ENCODE measurements around the gene COIL. TPM values are rescaled to one million over a fixed set of nuclear protein-coding genes. Genes with fewer than 3 reads are reported as not detected.

COIL gene
- total and polyA plus RNA-seq, 2 donors (not counting 1 experiment from before 2014, with no cell fraction given): 3.7 to 19.8 TPM

DNA sequence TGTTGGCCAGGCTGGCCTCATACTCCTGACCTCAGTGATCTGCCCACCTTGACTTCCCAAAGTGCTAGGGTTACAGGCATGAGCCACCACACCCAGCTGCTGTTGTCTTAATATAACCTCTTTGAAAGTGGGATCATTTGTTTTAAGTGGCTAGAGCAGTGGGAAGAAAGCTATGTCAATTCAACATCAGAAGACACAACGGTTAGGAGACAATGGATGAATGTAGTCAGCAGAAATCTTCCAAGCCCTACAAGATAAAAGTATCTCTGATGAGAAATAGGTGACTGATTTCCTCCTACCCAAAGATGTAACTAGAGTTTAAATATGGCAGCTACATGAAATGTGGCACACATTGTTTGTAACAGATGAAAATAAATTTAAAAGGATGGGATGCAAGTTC lies 27.0 kb downstream of the COIL start:
- no CpG with 5 or more reads among the region's 1 CpG for WGBS (ENCODE audit: insufficient coverage)
- H3K4me3 ChIP-seq (ENCODE audit: control extremely low read depth in 1 of 5, extremely low read depth in 1 of 5, insufficient read depth in 1 of 5, low read depth in 2 of 5, low read length in 4 of 5): no peak overlapping the region
- no peak overlapping the region for H3K9ac ChIP-seq (ENCODE audit: low read length)
- H4K20me1 ChIP-seq (ENCODE audit: control insufficient read depth, insufficient read depth, low read length, poor library complexity, severe bottlenecking): no peaks in the 10 kb centered on the region
- no peak overlapping the region for H3K27ac Mint-ChIP-seq
- H3K4me1 Mint-ChIP-seq: no peaks in the 10 kb centered on the region
- H3K27ac ChIP-seq (ENCODE audit: low read length in 2 of 2): no peak overlapping the region
- H2AFZ ChIP-seq (ENCODE audit: insufficient read depth, low read depth, low read length, poor library complexity, severe bottlenecking): no peak overlapping the region
- no peaks in the 10 kb centered on the region for H3K4me1 ChIP-seq (ENCODE audit: control insufficient read depth in 2 of 2, insufficient read depth in 2 of 2, low read length in 2 of 2)
- CTCF ChIA-PET: no interaction called here
- H3K36me3 ChIP-seq (replicated peaks in 1 of 2; ENCODE audit: control extremely low read depth in 1 of 2, control insufficient read depth in 1 of 2, extremely low read depth in 1 of 2, insufficient read depth in 2 of 2, low read length in 1 of 2): peaks cover 0 to 38% of the 10 kb centered on the region in 2 experiments
- ATAC-seq (ENCODE audit: low read depth) (no peak), DNase-seq (no peak)
- no peaks in the 10 kb centered on the region for H3K79me2 ChIP-seq (ENCODE audit: control insufficient read depth, insufficient read depth, low read length)
- POLR2A ChIA-PET: no interaction called here
- TF ChIP-seq CTCF (IDR thresholded peaks at IDR 0.05) (no peak), EZH2 (IDR thresholded peaks at IDR 0.05; ENCODE audit: borderline replicate concordance, insufficient read depth, low read depth, low read length, poor library complexity, severe bottlenecking) (no peak)
- H3K9me3 Mint-ChIP-seq (ENCODE audit: insufficient read depth): peaks cover 4% of the 10 kb centered on the region
- no peak overlapping the region for H3K4me3 Mint-ChIP-seq
- intact Hi-C loops (cut with micrococcal nuclease): no loop called here
- H3K27me3 Mint-ChIP-seq: no peaks in the 10 kb centered on the region
- H3K9me3 ChIP-seq (ENCODE audit: control extremely low read depth in 1 of 3, control insufficient read depth in 2 of 3, insufficient read depth in 1 of 3, low read length in 2 of 3): peaks cover 0 to 10% (median 10%) of the 10 kb centered on the region in 3 donors
- no peak overlapping the region for H3K4me2 ChIP-seq (replicated peaks; ENCODE audit: low read depth, low read length, poor library complexity, severe bottlenecking)
- H3K27me3 ChIP-seq (replicated peaks in 1 of 4; ENCODE audit: control extremely low read depth in 1 of 4, control insufficient read depth in 3 of 4, insufficient read depth in 4 of 4, low read length in 3 of 4): no peaks in the 10 kb centered on the region

DNA sequence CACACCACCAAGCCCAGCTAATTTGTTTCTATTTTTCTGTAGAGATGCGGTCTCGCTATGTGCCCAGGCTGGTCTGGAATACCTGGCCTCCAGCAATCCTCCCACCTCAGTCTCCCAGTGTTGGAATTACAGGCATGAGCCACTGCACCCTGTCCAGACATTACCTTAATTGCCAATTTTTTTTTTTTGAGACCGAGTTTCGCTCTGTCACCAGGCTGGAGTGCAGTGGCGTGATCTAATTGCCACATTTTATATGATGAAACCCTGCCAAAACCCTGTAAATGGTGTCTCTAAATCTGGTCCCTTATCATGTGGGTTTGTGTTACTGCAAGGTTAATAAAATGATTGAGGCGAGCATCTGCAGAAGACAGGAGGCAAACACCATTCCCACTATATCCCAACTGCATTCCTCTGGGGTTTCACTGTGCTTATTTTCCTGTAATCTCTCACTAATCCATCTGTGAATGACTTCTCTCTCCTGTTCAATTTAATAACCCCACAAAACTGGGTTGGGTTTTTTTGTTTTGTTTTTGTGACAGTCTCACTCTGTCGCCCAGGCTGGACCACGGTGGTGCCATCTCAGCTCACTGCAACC lies 27.6 kb downstream of the COIL start:
- no peaks in the 10 kb centered on the region for H3K4me1 ChIP-seq (ENCODE audit: control insufficient read depth in 2 of 2, insufficient read depth in 2 of 2, low read length in 2 of 2)
- Mint-ChIP-seq H3K27ac (no peak overlapping the region), H3K4me3 (no peak overlapping the region), H3K4me1 (no peaks in the 10 kb centered on the region), H3K9me3 (ENCODE audit: insufficient read depth) (peaks cover 4% of the 10 kb centered on the region), H3K27me3 (no peaks in the 10 kb centered on the region)
- no peak for ATAC-seq (ENCODE audit: low read depth)
- intact Hi-C loops (cut with micrococcal nuclease): no loop called here
- no peak overlapping the region for H3K4me3 ChIP-seq (ENCODE audit: control extremely low read depth in 1 of 5, extremely low read depth in 1 of 5, insufficient read depth in 1 of 5, low read depth in 2 of 5, low read length in 4 of 5)
- H3K4me2 ChIP-seq (replicated peaks; ENCODE audit: low read depth, low read length, poor library complexity, severe bottlenecking): no peak overlapping the region
- POLR2A ChIA-PET: no interaction called here
- no peak overlapping the region for H2AFZ ChIP-seq (ENCODE audit: insufficient read depth, low read depth, low read length, poor library complexity, severe bottlenecking)
- WGBS (ENCODE audit: insufficient coverage): 100% methylated on average over 2 of the region's 8 CpGs
- H3K27ac ChIP-seq (ENCODE audit: low read length in 2 of 2): no peak overlapping the region
- peaks cover 0 to 33% of the 10 kb centered on the region in 2 experiments for H3K36me3 ChIP-seq (replicated peaks in 1 of 2; ENCODE audit: control extremely low read depth in 1 of 2, control insufficient read depth in 1 of 2, extremely low read depth in 1 of 2, insufficient read depth in 2 of 2, low read length in 1 of 2)
- no peaks in the 10 kb centered on the region for H3K79me2 ChIP-seq (ENCODE audit: control insufficient read depth, insufficient read depth, low read length)
- no peaks in the 10 kb centered on the region for H3K27me3 ChIP-seq (replicated peaks in 1 of 4; ENCODE audit: control extremely low read depth in 1 of 4, control insufficient read depth in 3 of 4, insufficient read depth in 4 of 4, low read length in 3 of 4)
- peaks cover 0 to 11% (median 10%) of the 10 kb centered on the region in 3 donors for H3K9me3 ChIP-seq (ENCODE audit: control extremely low read depth in 1 of 3, control insufficient read depth in 2 of 3, insufficient read depth in 1 of 3, low read length in 2 of 3)
- no peak for DNase-seq
- H4K20me1 ChIP-seq (ENCODE audit: control insufficient read depth, insufficient read depth, low read length, poor library complexity, severe bottlenecking): no peaks in the 10 kb centered on the region
- TF ChIP-seq EZH2 (IDR thresholded peaks at IDR 0.05; ENCODE audit: borderline replicate concordance, insufficient read depth, low read depth, low read length, poor library complexity, severe bottlenecking): no peak
- no peak for TF ChIP-seq CTCF (IDR thresholded peaks at IDR 0.05)
- no peak overlapping the region for H3K9ac ChIP-seq (ENCODE audit: low read length)
- CTCF ChIA-PET: no interaction called here

All from B cell (primary cell).